Measurements from ENCODE around the gene CRK.

GRCh38 chr17:1431631-1432104, 24.4 kb downstream of the CRK start:
- no peak for TF ChIP-seq CTCF (IDR thresholded peaks at IDR 0.05; ENCODE audit: low read length)
- no peak for TF ChIP-seq EZH2phosphoT487 (IDR thresholded peaks at IDR 0.05; ENCODE audit: low read length)

All from MM.1S (cell line).